Prostate gland (tissue), 2 donors: ENCODE results near the gene CTCF.

ENCODE experiments used
- POLR2A ChIP-seq: fragments of 450-650 bp; IDR thresholded peaks from one replicate; pipeline ENCODE4 v1.6.1; 2016; ENCODE audit warnings: antibody characterized with exemption, mild to moderate bottlenecking
- TF ChIP-seq, protein P1 (sequence below), 4 experiments: fragments of 200-600 bp in 2 of 4; fragments of 450-650 bp in 2 of 4; sonication (generic) in 2 of 4; IDR thresholded peaks; 1 replicate in 3 of 4; 2 replicates in 1 of 4; pipeline ENCODE4 v1.5.1; 2016 to 2019; ENCODE audit warnings: antibody characterized with exemption in 4 of 4, mild to moderate bottlenecking in 2 of 4, moderate library complexity in 2 of 4

DNA sequence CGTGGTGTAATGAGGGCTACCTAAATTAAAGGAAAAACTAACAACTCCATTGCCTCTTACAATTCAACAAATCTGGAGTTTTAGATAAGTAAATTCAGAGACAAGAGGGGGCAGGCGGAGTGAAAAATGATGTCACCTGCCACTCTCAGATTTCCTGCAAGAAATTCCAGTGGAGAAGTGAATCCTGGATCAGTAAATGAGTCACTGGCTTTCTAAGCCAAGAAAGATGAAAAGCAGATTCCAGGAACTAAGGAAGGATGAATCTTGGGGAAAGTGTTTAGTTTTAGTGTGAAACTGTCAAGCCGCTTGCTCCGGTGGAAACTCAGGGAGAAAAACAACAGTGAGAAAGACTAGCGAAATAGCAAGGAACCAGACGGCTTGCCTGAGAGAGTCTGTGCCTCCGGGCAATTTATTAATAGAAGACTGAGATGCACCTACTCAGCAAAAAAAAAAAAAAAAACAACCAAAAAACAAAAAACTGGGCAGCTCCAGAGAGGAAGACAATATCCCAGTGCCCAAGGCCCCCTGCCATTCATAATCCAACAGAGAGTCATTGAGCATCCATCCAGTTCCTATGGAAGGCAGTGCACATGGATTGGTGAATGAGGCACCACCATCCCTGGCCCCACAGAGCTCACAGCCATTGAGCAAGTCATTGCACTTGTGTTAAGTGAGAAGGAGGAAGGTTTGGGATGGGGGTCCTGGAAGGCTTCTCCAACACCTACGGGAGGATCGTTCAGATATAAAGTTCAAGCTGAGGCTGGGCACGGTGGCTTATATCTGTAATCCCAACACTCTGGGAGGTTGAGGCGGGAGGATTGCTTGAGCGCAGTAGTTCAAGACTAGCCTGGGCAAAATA, 45.8 kb upstream of the CTCF start:
- TF ChIP-seq, protein P1, sequence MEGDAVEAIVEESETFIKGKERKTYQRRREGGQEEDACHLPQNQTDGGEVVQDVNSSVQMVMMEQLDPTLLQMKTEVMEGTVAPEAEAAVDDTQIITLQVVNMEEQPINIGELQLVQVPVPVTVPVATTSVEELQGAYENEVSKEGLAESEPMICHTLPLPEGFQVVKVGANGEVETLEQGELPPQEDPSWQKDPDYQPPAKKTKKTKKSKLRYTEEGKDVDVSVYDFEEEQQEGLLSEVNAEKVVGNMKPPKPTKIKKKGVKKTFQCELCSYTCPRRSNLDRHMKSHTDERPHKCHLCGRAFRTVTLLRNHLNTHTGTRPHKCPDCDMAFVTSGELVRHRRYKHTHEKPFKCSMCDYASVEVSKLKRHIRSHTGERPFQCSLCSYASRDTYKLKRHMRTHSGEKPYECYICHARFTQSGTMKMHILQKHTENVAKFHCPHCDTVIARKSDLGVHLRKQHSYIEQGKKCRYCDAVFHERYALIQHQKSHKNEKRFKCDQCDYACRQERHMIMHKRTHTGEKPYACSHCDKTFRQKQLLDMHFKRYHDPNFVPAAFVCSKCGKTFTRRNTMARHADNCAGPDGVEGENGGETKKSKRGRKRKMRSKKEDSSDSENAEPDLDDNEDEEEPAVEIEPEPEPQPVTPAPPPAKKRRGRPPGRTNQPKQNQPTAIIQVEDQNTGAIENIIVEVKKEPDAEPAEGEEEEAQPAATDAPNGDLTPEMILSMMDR (IDR thresholded peaks at IDR 0.05) = no peak
- TF ChIP-seq POLR2A = no peak
